Ascending aorta (tissue), 2 donors: ENCODE results near the gene TMEM132A. TPM values are rescaled to one million over a fixed set of nuclear protein-coding genes. Genes with fewer than 3 reads are reported as not detected.
"Not testable (repeated sequence)": the region's sequence is repeated elsewhere in the genome, so short reads cannot be mapped to it uniquely, and the experiment has no call there.

ENCODE experiments used
- DNase-seq, 2 donors: peaks; one replicate each; pipeline ENCODE4 v3.0.0-alpha.2; 2019; ENCODE audit warnings: low spot score in 2 of 2
- H3K27ac ChIP-seq, 2 donors: fragments of 200-600 bp; sonication (generic); one replicate each; pipeline ENCODE4 v1.5.1; 2016 to 2017; ENCODE audit warnings: mild to moderate bottlenecking in 1 of 2
- H3K27me3 ChIP-seq: fragments of 200-600 bp; sonication (generic); one replicate; pipeline ENCODE4 v1.5.1; 2017
- H3K36me3 ChIP-seq, 2 donors: fragments of 200-600 bp; sonication (generic); one replicate each; pipeline ENCODE4 v1.5.1; 2016
- H3K4me1 ChIP-seq, 2 donors: fragments of 200-600 bp; sonication (generic); one replicate each; pipeline ENCODE4 v1.5.1; 2016 to 2017; ENCODE audit warnings: mild to moderate bottlenecking in 1 of 2
- H3K4me3 ChIP-seq, 2 donors: fragments of 200-600 bp; sonication (generic); one replicate each; pipeline ENCODE4 v1.5.1; 2016 to 2017; ENCODE audit warnings: mild to moderate bottlenecking in 1 of 2
- H3K9me3 ChIP-seq, 2 donors: fragments of 200-600 bp; sonication (generic); one replicate each; pipeline ENCODE4 v1.5.1; 2016
- CTCF ChIP-seq, 3 experiments: fragments of 200-600 bp in 2 of 3; fragments of 450-650 bp in 1 of 3; sonication (generic) in 2 of 3; IDR thresholded peaks; one replicate each; pipeline ENCODE4 v1.5.1; 2016 to 2019; ENCODE audit warnings: antibody characterized with exemption in 3 of 3, mild to moderate bottlenecking in 1 of 3, moderate library complexity in 1 of 3
- intact Hi-C: fragments of 100-400 bp; cut with DNase I; formaldehyde crosslinking; loops from one replicate; pipeline ENCODE4 v1.15.1; 2023
- total RNA-seq: library from RNA; depleted of rRNA; stranded (reverse); fragments of >200 nt; gene quantifications from one replicate; pipeline ENCODE4 v1.1.0, GENCODE V29; 2016

TMEM132A gene
- total RNA-seq, 1 donor from 2014 or later: 18.9 TPM

- H3K27me3 ChIP-seq: no peaks in the 10 kb centered on the region
- no peaks in the 10 kb centered on the region for H3K4me1 ChIP-seq
- intact Hi-C loops: no loop called here
- no peak overlapping the region for H3K4me3 ChIP-seq
- TF ChIP-seq CTCF (IDR thresholded peaks at IDR 0.05): no peak
- no peak overlapping the region for H3K27ac ChIP-seq
- H3K9me3 ChIP-seq: no peaks in the 10 kb centered on the region
- DNase-seq: no peak
- H3K36me3 ChIP-seq: no peaks in the 10 kb centered on the region
These were observed 48.1 kb downstream of the TMEM132A start for GRCh38 chr11:60972182-60973030.

DNA sequence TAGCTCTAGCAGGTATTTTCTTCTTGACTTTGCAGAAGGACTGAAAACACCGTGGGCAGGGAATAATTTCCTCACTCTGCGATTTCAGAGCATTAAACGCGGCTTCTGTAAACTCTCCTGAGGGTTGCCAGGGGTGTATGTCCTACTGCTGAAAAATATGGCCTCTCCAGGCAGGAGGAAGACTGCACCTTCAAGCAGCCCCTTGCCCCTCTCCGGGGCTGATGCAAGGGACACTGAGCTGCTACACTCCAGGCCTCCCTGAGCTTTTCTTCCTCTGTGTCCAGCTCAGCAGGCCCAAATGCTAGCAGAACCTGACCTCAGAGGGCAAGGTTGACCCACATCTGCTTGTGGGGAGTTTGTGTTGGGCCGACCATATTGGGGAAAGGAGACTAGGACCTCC is 49.4 kb downstream of the TMEM132A start:
- Histone ChIP-seq H3K27ac (no peak overlapping the region), H3K36me3 (no peaks in the 10 kb centered on the region), H3K4me3 (no peak overlapping the region), H3K4me1 (no peaks in the 10 kb centered on the region), H3K9me3 (no peaks in the 10 kb centered on the region), H3K27me3 (no peaks in the 10 kb centered on the region)
- no peak for TF ChIP-seq CTCF (IDR thresholded peaks at IDR 0.05)
- intact Hi-C loops: no loop called here
- no peak for DNase-seq

DNA sequence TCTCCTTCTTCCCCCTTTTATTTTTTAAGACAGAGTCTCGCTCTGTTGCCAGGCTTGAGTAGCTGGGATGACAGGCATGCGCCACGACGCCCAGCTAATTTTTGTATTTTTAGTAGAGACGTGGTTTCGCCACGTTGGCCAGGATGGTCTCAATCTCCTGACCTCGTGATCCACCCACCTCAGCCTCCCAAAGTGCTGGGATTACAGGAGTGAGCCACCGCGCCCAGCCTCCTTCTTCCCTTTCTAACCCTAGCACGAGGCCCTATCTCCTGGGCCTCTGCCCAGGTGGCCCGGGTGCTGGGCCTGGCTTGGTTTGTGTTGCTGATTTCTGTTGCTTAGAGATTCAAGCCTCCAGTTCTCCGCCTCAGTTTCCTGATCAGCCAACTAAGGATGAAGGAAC is 50.1 kb downstream of the TMEM132A start:
- H3K4me3 ChIP-seq, intact Hi-C loops, H3K4me1 ChIP-seq, DNase-seq, H3K9me3 ChIP-seq, H3K36me3 ChIP-seq, H3K27me3 ChIP-seq, H3K27ac ChIP-seq: not testable (repeated sequence)

GRCh38 chr11:60974726-60975125 is 50.5 kb downstream of the TMEM132A start:
- Histone ChIP-seq H3K36me3 (no peaks in the 10 kb centered on the region), H3K9me3 (no peaks in the 10 kb centered on the region), H3K4me1 (no peaks in the 10 kb centered on the region), H3K27me3 (no peaks in the 10 kb centered on the region), H3K4me3 (no peak overlapping the region), H3K27ac (no peak overlapping the region)
- DNase-seq: no peak
- TF ChIP-seq CTCF (IDR thresholded peaks at IDR 0.05): no peak
- intact Hi-C loops: no loop called here

- Histone ChIP-seq H3K4me3 (no peak overlapping the region), H3K9me3 (no peaks in the 10 kb centered on the region), H3K4me1 (no peaks in the 10 kb centered on the region), H3K36me3 (no peaks in the 10 kb centered on the region), H3K27me3 (no peaks in the 10 kb centered on the region), H3K27ac (no peak overlapping the region)
- no peak for DNase-seq
- intact Hi-C loops: no loop called here
- no peak for TF ChIP-seq CTCF (IDR thresholded peaks at IDR 0.05)
These were observed 53.0 kb downstream of the TMEM132A start for GRCh38 chr11:60977224-60977623.

GRCh38 chr11:60977836-60978235 is 53.6 kb downstream of the TMEM132A start:
- H3K4me1 ChIP-seq: no peaks in the 10 kb centered on the region
- H3K4me3 ChIP-seq: no peak overlapping the region
- H3K9me3 ChIP-seq: no peaks in the 10 kb centered on the region
- no peak for DNase-seq
- no peak overlapping the region for H3K27ac ChIP-seq
- H3K27me3 ChIP-seq: no peaks in the 10 kb centered on the region
- H3K36me3 ChIP-seq: no peaks in the 10 kb centered on the region
- TF ChIP-seq CTCF (IDR thresholded peaks at IDR 0.05): no peak
- intact Hi-C loops: no loop called here
